ENCODE measurements around the gene MGAT5B. TPM values are rescaled to one million over a fixed set of nuclear protein-coding genes. Genes with fewer than 3 reads are reported as not detected.

MGAT5B gene
- total RNA-seq, 1 donor from 2014 or later = 6.2 TPM

DNA sequence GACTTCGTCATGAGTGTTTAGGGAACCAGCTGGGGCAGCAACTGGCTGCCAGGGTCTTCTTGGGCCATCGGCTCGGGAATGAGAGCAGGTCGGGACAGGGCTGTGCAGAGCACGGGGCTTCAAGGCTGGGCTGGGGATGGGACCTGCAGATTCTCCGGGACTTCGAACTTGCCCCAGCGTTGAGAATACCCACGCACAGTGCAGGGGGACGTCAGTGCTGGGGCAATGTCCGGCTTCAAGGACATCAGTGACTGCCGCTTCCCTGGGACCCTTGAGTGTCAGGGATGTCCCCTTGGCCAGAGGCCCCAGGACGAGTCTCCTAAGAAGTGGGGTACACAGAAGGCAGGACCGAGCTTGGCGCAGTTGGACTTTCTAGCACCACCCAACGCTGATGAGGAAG is 76.3 kb downstream of the MGAT5B start:
- Mint-ChIP-seq H3K9me3 (ENCODE audit: unreplicated experiment) (no peaks in the 10 kb centered on the region), H3K4me3 (ENCODE audit: unreplicated experiment) (no peak overlapping the region), H3K27ac (ENCODE audit: unreplicated experiment) (no peak overlapping the region), H3K27me3 (ENCODE audit: unreplicated experiment) (peaks cover 1% of the 10 kb centered on the region), H3K4me1 (ENCODE audit: unreplicated experiment) (peaks cover 4% of the 10 kb centered on the region), H3K36me3 (ENCODE audit: low read depth, unreplicated experiment) (no peaks in the 10 kb centered on the region)
- no peak for DNase-seq (ENCODE audit: low spot score)
- TF ChIP-seq, protein P1, sequence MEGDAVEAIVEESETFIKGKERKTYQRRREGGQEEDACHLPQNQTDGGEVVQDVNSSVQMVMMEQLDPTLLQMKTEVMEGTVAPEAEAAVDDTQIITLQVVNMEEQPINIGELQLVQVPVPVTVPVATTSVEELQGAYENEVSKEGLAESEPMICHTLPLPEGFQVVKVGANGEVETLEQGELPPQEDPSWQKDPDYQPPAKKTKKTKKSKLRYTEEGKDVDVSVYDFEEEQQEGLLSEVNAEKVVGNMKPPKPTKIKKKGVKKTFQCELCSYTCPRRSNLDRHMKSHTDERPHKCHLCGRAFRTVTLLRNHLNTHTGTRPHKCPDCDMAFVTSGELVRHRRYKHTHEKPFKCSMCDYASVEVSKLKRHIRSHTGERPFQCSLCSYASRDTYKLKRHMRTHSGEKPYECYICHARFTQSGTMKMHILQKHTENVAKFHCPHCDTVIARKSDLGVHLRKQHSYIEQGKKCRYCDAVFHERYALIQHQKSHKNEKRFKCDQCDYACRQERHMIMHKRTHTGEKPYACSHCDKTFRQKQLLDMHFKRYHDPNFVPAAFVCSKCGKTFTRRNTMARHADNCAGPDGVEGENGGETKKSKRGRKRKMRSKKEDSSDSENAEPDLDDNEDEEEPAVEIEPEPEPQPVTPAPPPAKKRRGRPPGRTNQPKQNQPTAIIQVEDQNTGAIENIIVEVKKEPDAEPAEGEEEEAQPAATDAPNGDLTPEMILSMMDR (IDR thresholded peaks at IDR 0.05; ENCODE audit: unreplicated experiment) = no peak

DNA sequence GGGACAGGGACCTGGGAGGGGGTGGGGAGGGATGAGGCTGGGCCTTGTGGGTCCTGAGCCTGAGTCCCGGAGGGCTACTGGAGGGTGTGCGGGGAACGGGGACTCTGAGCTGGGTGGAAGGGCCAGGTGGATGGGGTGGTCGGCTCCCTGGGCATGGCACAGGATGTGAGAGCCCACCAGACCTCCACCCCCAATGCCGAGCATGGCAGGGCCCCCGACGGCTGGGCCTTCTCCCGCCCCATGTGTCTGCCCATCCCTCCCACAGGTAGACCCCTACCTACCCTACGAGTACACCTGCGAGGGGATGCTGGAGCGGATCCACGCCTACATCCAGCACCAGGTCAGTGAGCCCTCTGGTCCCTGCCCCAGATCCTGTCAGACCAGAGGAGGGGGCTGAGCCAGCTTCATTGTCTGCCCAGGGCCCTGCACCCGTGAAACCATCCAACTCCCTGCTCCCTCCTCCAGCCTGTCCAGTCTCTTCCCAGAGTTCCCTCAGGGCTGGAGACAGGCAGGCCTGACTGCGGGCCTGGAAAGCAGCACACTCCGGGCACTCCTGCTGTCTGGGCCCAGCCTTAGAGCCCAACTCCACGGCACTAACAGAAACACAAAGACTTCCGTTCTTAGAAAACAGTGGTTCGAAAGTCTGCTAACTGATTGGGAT is 78.0 kb downstream of the MGAT5B start:
- no peak for DNase-seq (ENCODE audit: low spot score)
- TF ChIP-seq, protein P1 (IDR thresholded peaks at IDR 0.05; ENCODE audit: unreplicated experiment) = no peak
- Mint-ChIP-seq H3K27ac (ENCODE audit: unreplicated experiment) (no peak overlapping the region), H3K27me3 (ENCODE audit: unreplicated experiment) (peaks cover 1% of the 10 kb centered on the region), H3K4me1 (ENCODE audit: unreplicated experiment) (peaks cover 4% of the 10 kb centered on the region), H3K36me3 (ENCODE audit: low read depth, unreplicated experiment) (no peaks in the 10 kb centered on the region), H3K9me3 (ENCODE audit: unreplicated experiment) (no peaks in the 10 kb centered on the region), H3K4me3 (ENCODE audit: unreplicated experiment) (no peak overlapping the region)

DNA sequence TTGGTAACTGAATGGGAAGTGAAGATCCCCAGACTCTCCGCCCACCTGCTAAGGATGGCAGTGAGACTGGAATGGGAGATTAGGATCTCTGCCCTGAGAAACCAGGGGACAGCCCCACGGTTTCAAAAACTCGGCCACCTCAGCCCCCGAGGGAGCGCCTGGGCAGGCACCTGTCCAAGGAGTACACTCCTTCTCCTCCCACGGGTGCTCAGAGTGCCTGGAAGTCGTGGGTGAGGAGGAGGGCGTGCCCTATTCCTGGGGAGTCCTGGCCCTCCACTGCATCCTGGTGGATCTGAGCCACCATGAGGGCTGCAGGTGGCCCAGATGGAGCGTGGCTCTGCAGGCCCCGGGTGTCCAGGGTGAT is 78.5 kb downstream of the MGAT5B start:
- Mint-ChIP-seq H3K36me3 (ENCODE audit: low read depth, unreplicated experiment) (no peaks in the 10 kb centered on the region), H3K4me1 (ENCODE audit: unreplicated experiment) (peaks cover 4% of the 10 kb centered on the region), H3K9me3 (ENCODE audit: unreplicated experiment) (no peaks in the 10 kb centered on the region), H3K27ac (ENCODE audit: unreplicated experiment) (no peak overlapping the region), H3K4me3 (ENCODE audit: unreplicated experiment) (no peak overlapping the region), H3K27me3 (ENCODE audit: unreplicated experiment) (peaks cover 1% of the 10 kb centered on the region)
- DNase-seq (ENCODE audit: low spot score) = no peak
- TF ChIP-seq, protein P1 (IDR thresholded peaks at IDR 0.05; ENCODE audit: unreplicated experiment) = no peak

DNA sequence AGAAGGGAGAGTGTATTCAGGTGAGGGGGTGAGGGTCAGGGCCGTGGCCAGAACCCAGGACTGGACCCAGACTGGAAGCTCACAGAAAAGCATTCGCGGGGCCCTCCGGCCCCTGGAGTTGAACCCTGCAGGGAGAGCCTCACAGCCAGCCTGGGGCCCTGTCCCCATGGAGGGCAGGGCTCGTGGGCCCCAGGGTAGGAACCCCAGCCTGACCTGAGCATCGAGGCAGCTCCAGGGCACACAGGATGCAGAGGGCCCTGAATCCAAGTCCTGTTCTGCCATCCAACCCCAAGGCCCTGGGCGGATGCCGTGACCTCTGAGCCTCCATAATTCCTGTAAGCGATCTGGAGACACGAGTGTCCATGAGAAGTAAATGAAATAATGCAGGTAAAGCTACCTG is 79.1 kb downstream of the MGAT5B start:
- H3K27me3 Mint-ChIP-seq (ENCODE audit: unreplicated experiment) = peaks cover 1% of the 10 kb centered on the region
- no peak overlapping the region for H3K27ac Mint-ChIP-seq (ENCODE audit: unreplicated experiment)
- H3K36me3 Mint-ChIP-seq (ENCODE audit: low read depth, unreplicated experiment) = no peaks in the 10 kb centered on the region
- no peaks in the 10 kb centered on the region for H3K9me3 Mint-ChIP-seq (ENCODE audit: unreplicated experiment)
- peaks cover 4% of the 10 kb centered on the region for H3K4me1 Mint-ChIP-seq (ENCODE audit: unreplicated experiment)
- TF ChIP-seq, protein P1 (IDR thresholded peaks at IDR 0.05; ENCODE audit: unreplicated experiment) = no peak
- no peak overlapping the region for H3K4me3 Mint-ChIP-seq (ENCODE audit: unreplicated experiment)
- DNase-seq (ENCODE audit: low spot score) = no peak

DNA sequence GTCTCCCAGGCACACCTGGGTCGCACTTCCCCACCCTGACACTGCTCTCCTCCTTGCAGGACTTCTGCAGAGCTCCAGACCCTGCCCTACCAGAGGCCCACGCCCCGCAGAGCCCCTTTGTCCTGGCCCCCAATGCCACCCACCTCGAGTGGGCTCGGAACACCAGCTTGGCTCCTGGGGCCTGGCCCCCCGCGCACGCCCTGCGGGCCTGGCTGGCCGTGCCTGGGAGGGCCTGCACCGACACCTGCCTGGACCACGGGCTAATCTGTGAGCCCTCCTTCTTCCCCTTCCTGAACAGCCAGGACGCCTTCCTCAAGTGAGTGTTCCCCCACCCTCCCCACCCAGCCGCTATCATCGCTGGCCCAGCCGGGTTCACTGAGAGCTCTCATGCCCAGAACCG is 79.6 kb downstream of the MGAT5B start:
- no peak overlapping the region for H3K4me3 Mint-ChIP-seq (ENCODE audit: unreplicated experiment)
- H3K36me3 Mint-ChIP-seq (ENCODE audit: low read depth, unreplicated experiment) = no peaks in the 10 kb centered on the region
- H3K4me1 Mint-ChIP-seq (ENCODE audit: unreplicated experiment) = peaks cover 2% of the 10 kb centered on the region
- no peak overlapping the region for H3K27ac Mint-ChIP-seq (ENCODE audit: unreplicated experiment)
- H3K27me3 Mint-ChIP-seq (ENCODE audit: unreplicated experiment) = peaks cover 1% of the 10 kb centered on the region
- H3K9me3 Mint-ChIP-seq (ENCODE audit: unreplicated experiment) = no peaks in the 10 kb centered on the region
- TF ChIP-seq, protein P1 (IDR thresholded peaks at IDR 0.05; ENCODE audit: unreplicated experiment) = no peak
- no peak for DNase-seq (ENCODE audit: low spot score)
